ENCODE measurements around the gene SLC17A5.
"Not testable (repeated sequence)": the region's sequence is repeated elsewhere in the genome, so short reads cannot be mapped to it uniquely, and the experiment has no call there.

SLC17A5 gene

GRCh38 chr6:73613806-73614536 is 39.8 kb downstream of the SLC17A5 start:
- no peak for DNase-seq

GRCh38 chr6:73612611-73613010 is 41.2 kb downstream of the SLC17A5 start:
- DNase-seq: no peak

- peak; percentile 18 for DNase-seq
Measured at GRCh38 chr6:73610444-73611275, 43.1 kb downstream of the SLC17A5 start.

GRCh38 chr6:73608761-73609160 is 45.0 kb downstream of the SLC17A5 start:
- DNase-seq: no peak

- no peak for DNase-seq
Measured at GRCh38 chr6:73606428-73606827, 47.4 kb downstream of the SLC17A5 start.

GRCh38 chr6:73604461-73604860 is 49.3 kb downstream of the SLC17A5 start:
- DNase-seq: no peak

- no peak for DNase-seq
Measured at GRCh38 chr6:73604020-73604419, 49.8 kb downstream of the SLC17A5 start.

GRCh38 chr6:73586416-73586974 is 67.3 kb downstream of the SLC17A5 start:
- no peak for DNase-seq

GRCh38 chr6:73585566-73586415 is 68.0 kb downstream of the SLC17A5 start:
- peak; percentile 69 for DNase-seq

- DNase-seq: no peak
Measured at GRCh38 chr6:73581293-73581692, 72.5 kb downstream of the SLC17A5 start.

GRCh38 chr6:73580247-73581149 is 73.3 kb downstream of the SLC17A5 start:
- DNase-seq: peak; percentile 65

- no peak for DNase-seq
Measured at GRCh38 chr6:73579851-73580246, 73.9 kb downstream of the SLC17A5 start.

GRCh38 chr6:73579389-73579788 is 74.4 kb downstream of the SLC17A5 start:
- DNase-seq: no peak

- no peak for DNase-seq
Measured at GRCh38 chr6:73577676-73578075, 76.1 kb downstream of the SLC17A5 start.

GRCh38 chr6:73572531-73572930 is 81.3 kb downstream of the SLC17A5 start:
- not testable (repeated sequence) for DNase-seq

GRCh38 chr6:73571218-73572181 is 82.3 kb downstream of the SLC17A5 start:
- not testable (repeated sequence) for DNase-seq

GRCh38 chr6:73569121-73569520 is 84.7 kb downstream of the SLC17A5 start:
- no peak for DNase-seq

- no peak for DNase-seq
Measured at GRCh38 chr6:73566954-73567591, 86.7 kb downstream of the SLC17A5 start.

GRCh38 chr6:73566486-73566871 is 87.3 kb downstream of the SLC17A5 start:
- DNase-seq: not testable (repeated sequence)
